Suppressor macrophage treated with lipopolysaccharide for 1 hour (primary cell): Measurements from ENCODE around the gene SPACA7.
"Not testable (repeated sequence)": the region's sequence is repeated elsewhere in the genome, so short reads cannot be mapped to it uniquely, and the experiment has no call there.

Source experiments
- DNase-seq, 3 donors: peaks; one replicate each; pipeline ENCODE4 v3.0.0-alpha.2; 2020 to 2022

SPACA7 gene

GRCh38 chr13:112351825-112352224, 24.3 kb upstream of the SPACA7 start:
- no peak for DNase-seq

DNA sequence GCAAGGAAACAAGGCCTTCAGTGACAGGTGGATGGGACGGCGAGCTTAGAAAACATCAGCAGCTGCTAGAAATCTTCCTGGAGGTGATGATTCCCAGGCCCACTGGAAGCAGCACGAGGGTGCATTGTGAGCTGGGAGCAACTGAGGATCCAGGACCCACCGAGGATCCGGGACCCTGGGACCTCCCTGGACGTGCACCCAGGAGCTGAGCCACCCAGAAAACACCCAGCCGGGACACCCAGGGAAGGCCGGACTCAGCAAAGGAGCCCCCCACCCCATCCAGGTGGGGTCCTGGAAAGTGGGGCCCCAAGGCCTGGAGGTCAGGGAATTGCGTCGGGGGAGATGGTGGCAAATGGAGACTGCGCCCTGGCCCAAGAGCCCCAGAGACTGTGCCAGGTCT, 22.3 kb upstream of the SPACA7 start:
- DNase-seq = no peak

- no peak for DNase-seq
Observed at GRCh38 chr13:112354330-112355273, 21.6 kb upstream of the SPACA7 start.

GRCh38 chr13:112355274-112355838, 20.8 kb upstream of the SPACA7 start:
- DNase-seq = no peak

- no peak for DNase-seq
Observed at GRCh38 chr13:112356190-112356589, 20.0 kb upstream of the SPACA7 start.

DNA sequence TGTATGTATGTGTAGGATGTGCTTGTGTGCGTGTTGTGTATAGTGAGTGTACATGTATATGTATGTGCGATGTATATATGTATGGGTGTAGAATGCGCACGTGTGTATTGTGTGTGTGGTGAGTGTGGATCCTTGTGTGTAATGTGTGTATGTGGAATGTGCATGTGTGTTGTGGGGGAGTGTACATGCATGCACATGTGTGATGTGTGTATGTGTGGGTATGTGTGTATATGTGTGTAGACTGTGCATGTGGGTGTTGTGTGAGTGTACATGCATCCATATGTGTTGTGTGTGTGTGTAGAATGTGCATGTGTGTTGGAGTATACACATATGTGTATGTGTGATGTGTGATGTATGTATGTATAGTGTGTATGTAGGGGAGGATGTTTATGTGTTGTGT, 18.0 kb upstream of the SPACA7 start:
- DNase-seq = no peak

DNA sequence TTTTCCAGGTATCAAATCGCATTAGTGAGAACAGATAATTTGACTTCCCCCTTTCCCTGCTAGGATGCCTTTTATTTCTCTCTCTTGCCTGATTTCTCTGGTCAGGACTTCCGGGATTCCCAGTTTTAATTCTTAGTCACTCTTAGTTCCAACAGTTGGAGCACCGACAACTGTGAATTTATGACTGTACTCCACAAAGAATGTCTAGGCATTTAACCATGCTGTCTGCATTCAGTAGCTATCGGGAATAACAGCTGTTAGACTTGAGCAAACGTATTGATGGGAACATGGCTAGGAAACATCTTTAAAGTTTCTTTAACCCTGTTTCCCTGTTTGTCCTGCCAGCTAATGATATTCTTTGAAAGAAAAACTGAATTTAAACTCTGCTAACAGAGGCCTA, 14.1 kb upstream of the SPACA7 start:
- DNase-seq = no peak

DNA sequence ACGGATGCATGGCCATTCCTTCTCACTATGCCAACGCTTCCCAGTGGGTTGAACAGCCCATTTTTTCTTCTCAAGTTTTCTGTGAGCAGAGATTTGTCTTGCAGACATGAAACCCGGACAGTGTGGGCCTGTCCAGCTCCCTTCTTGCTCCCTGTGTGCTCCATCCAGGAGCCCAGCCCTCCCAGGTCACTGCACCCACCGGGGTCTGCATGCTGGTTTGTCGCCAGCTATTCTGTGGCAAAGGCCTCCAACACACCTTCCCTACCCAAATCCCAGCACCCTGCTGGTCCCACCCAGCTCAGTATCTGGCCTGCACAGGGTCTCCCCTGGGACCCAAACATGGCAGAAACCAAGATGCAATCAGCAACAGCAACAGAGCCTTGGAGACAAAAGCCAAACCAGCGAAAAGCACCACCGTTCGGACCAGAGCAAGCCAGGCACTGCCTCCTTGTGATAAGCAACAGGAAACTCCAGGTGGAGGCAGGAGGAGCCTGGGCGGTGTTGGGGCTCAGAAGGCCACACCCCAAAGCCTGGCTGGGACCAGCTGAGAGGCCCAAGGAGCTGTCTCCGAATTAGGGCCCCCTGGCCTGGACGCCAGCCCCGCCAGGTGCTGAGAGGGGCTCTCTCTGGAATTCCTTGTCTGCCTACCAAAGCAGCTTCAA, 12.2 kb upstream of the SPACA7 start:
- DNase-seq = no peak

GRCh38 chr13:112366907-112367646, 9.1 kb upstream of the SPACA7 start:
- no peak for DNase-seq

- DNase-seq = no peak
Observed at GRCh38 chr13:112368883-112369282, 7.3 kb upstream of the SPACA7 start.

DNA sequence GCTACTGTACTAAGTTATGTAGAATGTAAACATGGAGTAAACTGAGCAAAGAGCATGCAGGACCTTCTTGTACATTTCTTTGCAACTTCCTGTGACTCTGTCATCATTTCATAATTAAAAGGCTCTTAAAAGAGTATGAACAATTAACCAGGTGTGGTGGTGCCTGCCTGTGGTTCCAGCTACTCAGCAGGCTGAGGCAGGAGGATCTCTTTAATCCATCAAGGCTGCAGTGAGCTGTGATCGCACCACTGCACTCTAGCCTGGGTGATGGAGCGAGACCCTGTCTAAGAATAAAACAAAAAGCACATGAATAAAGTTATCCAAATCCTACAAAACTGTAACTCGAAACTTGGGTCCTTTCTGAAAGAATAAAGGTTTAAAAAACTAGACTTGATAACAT, 5.8 kb upstream of the SPACA7 start:
- no peak for DNase-seq

DNA sequence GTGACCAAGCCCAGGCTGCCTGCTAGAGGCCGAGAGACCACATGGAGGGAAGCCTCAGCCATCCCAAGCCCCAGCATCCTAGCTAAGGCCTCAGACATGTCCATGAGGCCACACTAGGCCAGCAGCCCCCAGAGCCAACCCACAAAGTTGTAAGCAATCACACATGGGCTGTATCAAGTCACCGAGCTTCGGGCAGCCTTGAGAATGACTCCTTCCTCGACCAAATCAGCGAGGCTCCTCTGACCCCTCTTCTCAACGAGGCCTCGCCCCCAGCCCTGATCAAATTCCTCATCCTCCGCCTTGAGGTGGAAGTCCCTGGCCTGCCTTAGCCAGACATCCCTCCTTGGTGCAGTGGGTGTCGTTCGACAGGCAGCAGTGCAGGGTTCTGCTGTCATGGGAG, 1.9 kb upstream of the SPACA7 start:
- no peak for DNase-seq

- no peak for DNase-seq
Observed at GRCh38 chr13:112391746-112392145, 15.6 kb downstream of the SPACA7 start.

- DNase-seq = no peak
Observed at GRCh38 chr13:112392719-112393118, 16.6 kb downstream of the SPACA7 start.

DNA sequence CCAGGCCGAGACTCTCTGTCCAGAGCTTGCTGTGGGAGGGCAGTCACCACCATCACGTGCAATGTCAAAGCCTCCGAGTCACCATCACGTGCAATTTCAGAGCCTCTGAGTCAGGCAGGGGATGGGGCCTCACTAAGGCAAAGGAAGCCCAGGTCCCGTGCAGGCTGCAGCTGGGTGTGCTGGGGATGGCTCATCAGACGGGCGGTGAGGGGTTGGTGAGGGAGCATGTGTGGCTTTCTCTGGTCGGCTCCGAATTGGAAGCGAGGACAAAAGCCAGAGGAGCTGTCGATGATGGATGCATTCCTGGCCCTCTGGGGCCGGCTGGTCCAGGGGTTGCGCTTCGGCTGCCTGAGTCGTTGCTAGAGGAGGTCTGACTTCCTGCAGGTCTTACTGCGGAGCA, 18.9 kb downstream of the SPACA7 start:
- peak in 2 of 3 donors; percentile 1 to 10 for DNase-seq

GRCh38 chr13:112395941-112396340, 19.8 kb downstream of the SPACA7 start:
- not testable (repeated sequence) for DNase-seq

DNA sequence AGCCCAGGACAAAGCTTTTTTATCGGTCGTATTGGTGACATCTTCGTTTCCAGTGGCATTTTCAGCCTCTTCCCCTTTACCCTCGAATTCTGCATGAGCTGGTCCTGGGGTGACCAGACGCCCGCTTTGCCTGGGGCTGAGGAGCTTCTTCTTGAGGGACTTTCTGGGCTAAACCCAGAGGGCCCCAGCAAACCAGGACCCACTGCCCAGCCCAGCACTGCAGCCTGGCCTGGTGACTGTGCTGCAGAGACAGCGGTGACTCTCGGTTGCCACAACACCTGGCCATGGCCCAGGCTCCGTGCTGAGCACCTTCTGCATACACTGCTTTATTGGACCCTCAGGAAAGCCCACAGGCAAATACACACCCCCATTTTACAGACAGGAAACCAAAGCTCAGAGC, 21.0 kb downstream of the SPACA7 start:
- DNase-seq = no peak

DNA sequence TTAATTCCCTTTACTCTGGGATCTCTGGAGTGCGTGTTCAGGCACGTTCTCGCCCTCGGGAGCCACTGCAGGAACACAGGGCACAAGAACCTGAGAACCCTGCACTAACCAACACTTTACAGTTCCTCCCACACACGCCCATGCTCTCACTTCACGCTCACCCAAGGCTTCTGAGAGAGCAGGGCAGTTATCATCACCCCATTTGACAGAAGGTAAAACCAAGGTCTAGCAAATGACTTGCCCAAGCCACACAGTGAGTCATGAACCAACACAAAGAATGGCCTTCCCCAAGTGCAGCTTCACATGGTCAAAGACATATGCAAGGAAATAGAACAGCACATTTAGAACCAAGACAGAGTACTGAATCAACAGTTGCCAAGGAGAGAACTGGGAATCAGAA, 22.2 kb downstream of the SPACA7 start:
- DNase-seq = not testable (repeated sequence)

- not testable (repeated sequence) for DNase-seq
Observed at GRCh38 chr13:112409828-112410227, 33.7 kb downstream of the SPACA7 start.

DNA sequence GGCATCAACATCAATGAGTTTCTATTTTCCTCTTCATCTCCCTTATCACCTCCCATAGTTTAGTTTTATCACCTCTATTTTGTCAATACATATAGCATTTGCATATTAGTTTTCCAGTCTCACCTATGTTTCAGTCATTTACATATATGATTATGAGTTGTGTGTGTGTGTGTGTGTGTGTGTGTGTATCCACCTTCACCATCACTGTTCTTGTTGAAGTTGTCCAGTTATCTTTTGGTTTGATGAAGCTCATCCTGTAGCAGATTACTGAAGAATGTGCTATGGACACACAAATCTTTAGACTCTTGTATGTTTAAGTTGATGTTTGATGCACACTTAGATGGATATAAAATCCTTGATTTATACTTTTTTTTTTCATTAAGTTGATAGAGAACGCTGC, 40.5 kb downstream of the SPACA7 start:
- no peak for DNase-seq

DNA sequence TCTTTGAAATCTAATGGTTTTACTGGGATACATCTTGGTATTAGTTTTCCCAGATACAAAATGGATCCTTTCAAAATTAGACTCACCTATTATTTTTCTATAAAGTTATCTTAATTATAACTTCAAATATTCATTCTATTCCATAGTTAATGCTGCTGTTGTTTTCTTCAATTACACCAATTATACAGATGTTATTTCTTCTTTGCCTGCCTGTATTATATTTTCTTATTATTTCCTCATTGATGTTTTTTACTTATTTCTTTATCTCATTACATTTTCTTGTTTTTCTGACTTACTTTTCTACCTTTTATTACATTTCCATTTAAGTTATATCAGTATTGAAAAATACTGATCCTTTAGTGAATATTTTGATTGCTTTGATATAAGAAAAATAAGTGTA, 40.9 kb downstream of the SPACA7 start:
- DNase-seq = no peak

- no peak for DNase-seq
Observed at GRCh38 chr13:112424098-112424497, 47.9 kb downstream of the SPACA7 start.

GRCh38 chr13:112428704-112429103, 52.5 kb downstream of the SPACA7 start:
- DNase-seq = no peak
